Esophagus muscularis mucosa (tissue), 4 donors: ENCODE data around the gene PCDHB16. TPM values are rescaled to one million over a fixed set of nuclear protein-coding genes. Genes with fewer than 3 reads are reported as not detected.
"Not testable (repeated sequence)": the region's sequence is repeated elsewhere in the genome, so short reads cannot be mapped to it uniquely, and the experiment has no call there.

Experiments
- DNase-seq: peaks from one replicate; pipeline ENCODE4 v3.0.0-alpha.2; 2017; ENCODE audit errors: extremely low spot score
- H3K27ac ChIP-seq, 4 donors: fragments of 200-600 bp; sonication (generic); replicated peaks in 1 of 4; 1 replicate in 3 of 4; 2 replicates in 1 of 4; pipeline ENCODE4 v1.5.1; 2016 to 2019; ENCODE audit warnings: mild to moderate bottlenecking in 1 of 4
- H3K27me3 ChIP-seq, 4 donors: fragments of 200-600 bp; sonication (generic); one replicate each; pipeline versions ENCODE4 v1.5.1 to v1.6.0; 2016 to 2019
- H3K36me3 ChIP-seq, 4 donors: fragments of 200-600 bp; sonication (generic); one replicate each; pipeline ENCODE4 v1.5.1; 2016 to 2019
- H3K4me1 ChIP-seq, 4 donors: fragments of 200-600 bp; sonication (generic); one replicate each; pipeline ENCODE4 v1.5.1; 2016 to 2019
- H3K4me3 ChIP-seq, 4 donors: fragments of 200-600 bp; sonication (generic); 1 replicate in 2 of 4; 2 replicates in 2 of 4; pipeline ENCODE4 v1.5.1; 2016 to 2019; ENCODE audit warnings: mild to moderate bottlenecking in 4 of 4, moderate library complexity in 1 of 4
- H3K9me3 ChIP-seq, 4 donors: fragments of 200-600 bp; sonication (generic); 1 replicate in 3 of 4; 2 replicates in 1 of 4; pipeline ENCODE4 v1.5.1; 2016 to 2019
- EP300 ChIP-seq: sonication (generic); formaldehyde crosslinking; IDR thresholded peaks from one replicate; pipeline ENCODE4 v1.6.1; 2017; ENCODE audit warnings: antibody characterized with exemption
- POLR2A ChIP-seq: fragments of 450-650 bp; IDR thresholded peaks from one replicate; pipeline ENCODE4 v1.6.1; 2017; ENCODE audit warnings: antibody characterized with exemption, moderate library complexity, mild to moderate bottlenecking, low read depth
- POLR2AphosphoS5 ChIP-seq, 2 donors: sonication (generic); formaldehyde crosslinking; IDR thresholded peaks; one replicate each; pipeline ENCODE4 v1.6.1; 2017; ENCODE audit warnings: antibody characterized with exemption in 2 of 2
- WGBS: methylation state at CpG from one replicate; pipeline ENCODE4 v1.1.5; 2018; 5-methylcytosine and 5-hydroxymethylcytosine counted together
- intact Hi-C: fragments of 100-400 bp; cut with DNase I; formaldehyde crosslinking; loops from one replicate; pipeline ENCODE4 v1.15.1; 2023
- total RNA-seq, 4 donors: library from RNA; depleted of rRNA; stranded (reverse); fragments of >200 nt; gene quantifications; one replicate each; pipeline versions ENCODE4 v1.1.0 to v1.2.1, GENCODE V29; 2016
- TF ChIP-seq, protein P1 (sequence below), 3 experiments: fragments of 200-600 bp in 2 of 3; fragments of 450-650 bp in 1 of 3; sonication (generic) in 2 of 3; IDR thresholded peaks; one replicate each; pipeline ENCODE4 v1.5.1; 2017 to 2019; ENCODE audit warnings: antibody characterized with exemption in 3 of 3, mild to moderate bottlenecking in 2 of 3, moderate library complexity in 1 of 3

PCDHB16 gene
- total RNA-seq, 4 donors from 2014 or later = 3.3 to 5.6 (median 3.9) TPM

DNA sequence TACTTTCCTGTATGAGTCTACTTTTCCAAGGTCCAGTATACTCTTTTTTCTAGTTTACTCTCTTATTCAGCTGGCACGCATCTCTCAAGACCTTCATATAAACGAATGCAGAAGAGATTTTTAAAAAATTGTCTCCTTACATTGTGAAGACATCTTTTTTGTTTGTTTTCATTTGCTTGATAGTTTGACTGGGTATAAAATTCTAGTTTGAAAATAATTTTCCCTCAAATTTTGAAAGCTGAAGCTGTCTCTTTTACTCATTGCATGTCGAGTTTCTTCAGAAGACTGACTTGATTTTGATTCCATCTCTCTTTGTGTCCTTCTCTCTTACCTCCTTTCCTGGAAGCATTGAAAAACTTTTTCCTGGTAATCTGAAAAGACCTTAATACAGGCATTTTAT is 14.2 kb downstream of the PCDHB16 start:
- no peaks in the 10 kb centered on the region for H3K36me3 ChIP-seq
- no peak for DNase-seq
- intact Hi-C loops = no loop called here
- H3K27ac ChIP-seq = no peak overlapping the region
- no peak for TF ChIP-seq POLR2AphosphoS5 (IDR thresholded peaks at IDR 0.05)
- TF ChIP-seq EP300 = no peak
- TF ChIP-seq, protein P1, sequence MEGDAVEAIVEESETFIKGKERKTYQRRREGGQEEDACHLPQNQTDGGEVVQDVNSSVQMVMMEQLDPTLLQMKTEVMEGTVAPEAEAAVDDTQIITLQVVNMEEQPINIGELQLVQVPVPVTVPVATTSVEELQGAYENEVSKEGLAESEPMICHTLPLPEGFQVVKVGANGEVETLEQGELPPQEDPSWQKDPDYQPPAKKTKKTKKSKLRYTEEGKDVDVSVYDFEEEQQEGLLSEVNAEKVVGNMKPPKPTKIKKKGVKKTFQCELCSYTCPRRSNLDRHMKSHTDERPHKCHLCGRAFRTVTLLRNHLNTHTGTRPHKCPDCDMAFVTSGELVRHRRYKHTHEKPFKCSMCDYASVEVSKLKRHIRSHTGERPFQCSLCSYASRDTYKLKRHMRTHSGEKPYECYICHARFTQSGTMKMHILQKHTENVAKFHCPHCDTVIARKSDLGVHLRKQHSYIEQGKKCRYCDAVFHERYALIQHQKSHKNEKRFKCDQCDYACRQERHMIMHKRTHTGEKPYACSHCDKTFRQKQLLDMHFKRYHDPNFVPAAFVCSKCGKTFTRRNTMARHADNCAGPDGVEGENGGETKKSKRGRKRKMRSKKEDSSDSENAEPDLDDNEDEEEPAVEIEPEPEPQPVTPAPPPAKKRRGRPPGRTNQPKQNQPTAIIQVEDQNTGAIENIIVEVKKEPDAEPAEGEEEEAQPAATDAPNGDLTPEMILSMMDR (IDR thresholded peaks at IDR 0.05) = no peak
- no peak for TF ChIP-seq POLR2A
- H3K4me1 ChIP-seq = no peaks in the 10 kb centered on the region
- H3K4me3 ChIP-seq = no peak overlapping the region
- 57% methylated on average over 3 of the region's 3 CpGs for WGBS
- peaks cover 0 to 90% (median 80%) of the 10 kb centered on the region in 4 donors for H3K9me3 ChIP-seq
- peaks cover 0 to 6% (median 0%) of the 10 kb centered on the region in 4 donors for H3K27me3 ChIP-seq

DNA sequence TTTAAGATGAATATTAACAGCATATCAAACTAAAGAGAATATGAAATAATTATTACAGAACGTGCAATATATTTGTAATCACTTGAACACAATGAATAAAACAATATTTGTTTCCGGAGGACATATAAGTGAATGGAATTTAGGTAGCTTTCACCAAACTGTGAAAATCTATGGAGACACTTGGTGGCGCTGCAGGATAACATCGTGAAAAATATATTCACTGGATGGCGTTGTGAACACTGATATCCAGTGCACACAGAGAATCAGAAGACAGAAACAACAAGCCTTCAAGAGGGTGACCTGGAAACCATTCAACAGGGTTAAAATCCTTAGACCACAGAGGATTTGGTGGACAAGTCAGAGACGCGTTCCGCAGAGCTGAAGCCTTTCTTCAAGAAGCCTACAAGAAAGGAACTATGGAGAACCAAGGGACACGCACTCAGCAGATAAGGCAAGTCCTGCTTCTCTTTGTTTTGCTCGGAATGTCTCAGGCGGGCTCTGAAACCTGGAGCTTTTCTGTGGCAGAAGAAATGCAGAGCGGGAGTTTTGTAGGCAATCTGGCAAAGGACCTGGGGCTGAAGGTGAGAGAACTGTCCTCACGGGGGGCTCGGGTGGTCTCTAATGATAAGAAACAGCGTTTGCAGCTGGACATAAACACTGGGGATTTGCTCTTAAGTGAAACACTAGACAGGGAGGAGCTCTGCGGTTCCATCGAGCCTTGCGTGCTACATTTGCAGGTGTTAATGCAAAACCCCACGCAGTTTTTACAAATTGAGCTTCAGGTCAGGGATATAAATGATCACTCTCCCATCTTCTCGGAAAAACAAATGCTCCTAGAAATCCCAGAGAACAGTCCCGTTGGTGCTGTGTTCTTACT is 17.4 kb downstream of the PCDHB16 start, which contains the start of gene PCDHB11:
Gene PCDHB11 (plus strand): TSS at position 269 of the 877 bp plus-strand sequence. CDS start 148 bp downstream, at position 417.
- peak within 1 kb of the TSS in 2 of 4 donors; percentile 10 to 22 for H3K4me3 ChIP-seq
- H3K27me3 ChIP-seq = peaks cover 0 to 18% (median 0%) of the 10 kb centered on the region in 4 donors
- intact Hi-C loops = no loop called here
- H3K4me1 ChIP-seq = no peaks in the 10 kb centered on the region
- no peak within 1 kb of the TSS for H3K27ac ChIP-seq
- no peaks in the 10 kb centered on the region for H3K36me3 ChIP-seq
- no peak for DNase-seq
- TF ChIP-seq, protein P1 (IDR thresholded peaks at IDR 0.05) = no peak
- no peak for TF ChIP-seq EP300
- no peak for TF ChIP-seq POLR2A
- TF ChIP-seq POLR2AphosphoS5 (IDR thresholded peaks at IDR 0.05) = no peak
- 44% methylated on average over 21 of the region's 21 CpGs for WGBS
- H3K9me3 ChIP-seq = peaks cover 0 to 94% (median 82%) of the 10 kb centered on the region in 4 donors

DNA sequence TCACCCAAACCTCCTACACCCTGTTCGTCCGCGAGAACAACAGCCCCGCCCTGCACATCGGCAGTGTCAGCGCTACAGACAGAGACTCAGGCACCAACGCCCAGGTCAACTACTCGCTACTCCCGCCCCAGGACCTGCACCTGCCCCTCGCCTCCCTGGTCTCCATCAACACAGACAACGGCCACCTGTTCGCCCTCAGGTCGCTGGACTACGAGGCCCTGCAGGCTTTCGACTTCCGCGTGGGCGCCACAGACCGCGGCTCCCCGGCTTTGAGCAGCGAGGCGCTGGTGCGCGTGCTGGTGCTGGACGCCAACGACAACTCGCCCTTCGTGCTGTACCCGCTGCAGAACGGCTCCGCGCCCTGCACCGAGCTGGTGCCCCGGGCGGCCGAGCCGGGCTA is 18.9 kb downstream of the PCDHB16 start:
- 26% methylated on average over 17 of the region's 38 CpGs for WGBS
- H3K36me3 ChIP-seq, H3K4me1 ChIP-seq, intact Hi-C loops, H3K27ac ChIP-seq, H3K4me3 ChIP-seq, DNase-seq: not testable (repeated sequence)
- peaks cover 0 to 94% (median 78%) of the 10 kb centered on the region in 4 donors for H3K9me3 ChIP-seq
- peaks cover 0 to 16% (median 0%) of the 10 kb centered on the region in 4 donors for H3K27me3 ChIP-seq

DNA sequence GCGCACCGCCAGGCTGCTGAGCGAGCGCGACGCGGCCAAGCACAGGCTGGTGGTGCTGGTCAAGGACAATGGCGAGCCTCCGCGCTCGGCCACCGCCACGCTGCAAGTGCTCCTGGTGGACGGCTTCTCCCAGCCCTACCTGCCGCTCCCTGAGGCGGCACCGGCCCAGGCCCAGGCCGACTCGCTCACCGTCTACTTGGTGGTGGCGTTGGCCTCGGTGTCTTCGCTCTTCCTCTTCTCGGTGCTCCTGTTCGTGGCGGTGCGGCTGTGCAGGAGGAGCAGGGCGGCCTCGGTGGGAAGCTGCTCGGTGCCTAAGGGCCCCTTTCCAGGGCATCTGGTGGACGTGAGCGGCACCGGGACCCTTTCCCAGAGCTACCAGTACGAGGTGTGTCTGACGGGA is 19.5 kb downstream of the PCDHB16 start:
- intact Hi-C loops, H3K4me1 ChIP-seq, DNase-seq, H3K36me3 ChIP-seq, H3K27ac ChIP-seq, H3K4me3 ChIP-seq: not testable (repeated sequence)
- Histone ChIP-seq H3K9me3 (peaks cover 0 to 92% (median 77%) of the 10 kb centered on the region in 4 donors), H3K27me3 (peaks cover 0 to 16% (median 0%) of the 10 kb centered on the region in 4 donors)
- WGBS = 20% methylated on average over 7 of the region's 35 CpGs

DNA sequence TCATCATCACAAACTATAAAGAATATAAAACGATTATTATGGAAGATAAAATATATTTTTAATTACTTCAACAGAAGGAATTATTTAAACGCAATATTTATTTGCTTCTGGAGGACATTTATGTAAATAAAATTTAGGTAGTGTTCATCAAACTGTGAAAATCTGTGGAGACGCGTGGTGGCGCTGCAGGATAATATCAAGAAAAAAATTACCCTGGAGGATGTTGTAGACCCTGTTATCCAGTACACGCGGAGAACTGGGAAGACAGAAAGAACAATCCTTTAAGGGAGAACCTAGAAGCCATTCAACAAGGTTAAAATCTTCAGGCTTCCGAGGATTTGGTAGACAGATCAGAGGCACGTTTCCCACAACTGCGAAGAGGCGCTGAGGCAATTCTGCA is 26.3 kb downstream of the PCDHB16 start, which contains the start of gene PCDHB12:
Gene PCDHB12 (plus strand): TSS at position 242 of the 400 bp plus-strand sequence. CDS start 189 bp downstream, outside the sequence.
- 26% methylated on average over 11 of the region's 11 CpGs for WGBS
- peak within 1 kb of the TSS in 2 of 4 donors; percentile 28 to 30 for H3K4me3 ChIP-seq
- no peaks in the 10 kb centered on the region for H3K4me1 ChIP-seq
- H3K27ac ChIP-seq = no peak within 1 kb of the TSS
- TF ChIP-seq POLR2AphosphoS5 (IDR thresholded peaks at IDR 0.05) (no peak), POLR2A (no peak)
- TF ChIP-seq, protein P1 (IDR thresholded peaks at IDR 0.05) = peak; percentile 6 to 24 (median 17)
- H3K36me3 ChIP-seq = no peaks in the 10 kb centered on the region
- no peak for DNase-seq
- H3K9me3 ChIP-seq = peaks cover 0 to 92% (median 55%) of the 10 kb centered on the region in 4 donors
- peaks cover 0 to 13% (median 0%) of the 10 kb centered on the region in 4 donors for H3K27me3 ChIP-seq
- intact Hi-C loops = no loop called here

DNA sequence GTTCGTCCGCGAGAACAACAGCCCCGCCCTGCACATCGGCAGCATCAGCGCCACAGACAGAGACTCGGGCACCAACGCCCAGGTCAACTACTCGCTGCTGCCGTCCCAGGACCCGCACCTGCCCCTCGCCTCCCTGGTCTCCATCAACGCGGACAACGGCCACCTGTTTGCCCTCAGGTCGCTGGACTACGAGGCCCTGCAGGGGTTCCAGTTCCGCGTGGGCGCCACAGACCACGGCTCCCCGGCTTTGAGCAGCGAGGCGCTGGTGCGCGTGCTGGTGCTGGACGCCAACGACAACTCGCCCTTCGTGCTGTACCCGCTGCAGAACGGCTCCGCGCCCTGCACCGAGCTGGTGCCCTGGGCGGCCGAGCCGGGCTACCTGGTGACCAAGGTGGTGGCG is 28.1 kb downstream of the PCDHB16 start:
- H3K4me3 ChIP-seq, H3K36me3 ChIP-seq, H3K4me1 ChIP-seq, DNase-seq, H3K27ac ChIP-seq: not testable (repeated sequence)
- WGBS = 31% methylated on average over 17 of the region's 39 CpGs
- intact Hi-C loops = loop anchor here (10.0 kb wide), 1 partner anchor 355 kb away; no protein-coding TSS in a partner anchor
- peaks cover 0 to 90% (median 60%) of the 10 kb centered on the region in 4 donors for H3K9me3 ChIP-seq
- peaks cover 0 to 14% (median 0%) of the 10 kb centered on the region in 4 donors for H3K27me3 ChIP-seq

DNA sequence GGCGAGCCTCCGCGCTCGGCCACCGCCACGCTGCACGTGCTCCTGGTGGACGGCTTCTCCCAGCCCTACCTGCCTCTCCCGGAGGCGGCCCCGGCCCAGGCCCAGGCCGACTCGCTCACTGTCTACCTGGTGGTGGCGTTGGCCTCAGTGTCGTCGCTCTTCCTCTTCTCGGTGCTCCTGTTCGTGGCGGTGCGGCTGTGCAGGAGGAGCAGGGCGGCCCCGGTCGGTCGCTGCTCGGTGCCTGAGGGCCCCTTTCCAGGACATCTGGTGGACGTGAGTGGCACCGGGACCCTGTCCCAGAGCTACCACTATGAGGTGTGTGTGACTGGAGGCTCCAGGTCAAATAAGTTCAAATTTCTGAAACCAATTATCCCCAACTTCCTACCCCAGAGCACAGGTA is 28.7 kb downstream of the PCDHB16 start:
- not testable (repeated sequence) for H3K36me3 ChIP-seq, H3K27ac ChIP-seq, DNase-seq, H3K4me3 ChIP-seq, H3K4me1 ChIP-seq
- WGBS = 16% methylated on average over 6 of the region's 27 CpGs
- intact Hi-C loops = loop anchor here (10.0 kb wide), 1 partner anchor 354 kb away; no protein-coding TSS in a partner anchor
- Histone ChIP-seq H3K27me3 (peaks cover 0 to 19% (median 0%) of the 10 kb centered on the region in 4 donors), H3K9me3 (peaks cover 0 to 88% (median 61%) of the 10 kb centered on the region in 4 donors)
